MM.1S (cell line): ENCODE measurements around the gene PSMD14.

ENCODE experiments used
- EZH2 ChIP-seq: fragments of 300-600 bp; sonication (generic); optimal IDR thresholded peaks from 2 replicates; pipeline ENCODE3; 2017; ENCODE audit warnings: low read depth, mild to moderate bottlenecking, antibody characterized with exemption, low read length, mixed read lengths
- TF ChIP-seq, protein P1 (sequence below): fragments of 300-600 bp; sonication (generic); IDR thresholded peaks from 2 replicates; pipeline ENCODE4 v1.5.1; 2016; ENCODE audit warnings: antibody characterized with exemption, low read length, mixed read lengths

DNA sequence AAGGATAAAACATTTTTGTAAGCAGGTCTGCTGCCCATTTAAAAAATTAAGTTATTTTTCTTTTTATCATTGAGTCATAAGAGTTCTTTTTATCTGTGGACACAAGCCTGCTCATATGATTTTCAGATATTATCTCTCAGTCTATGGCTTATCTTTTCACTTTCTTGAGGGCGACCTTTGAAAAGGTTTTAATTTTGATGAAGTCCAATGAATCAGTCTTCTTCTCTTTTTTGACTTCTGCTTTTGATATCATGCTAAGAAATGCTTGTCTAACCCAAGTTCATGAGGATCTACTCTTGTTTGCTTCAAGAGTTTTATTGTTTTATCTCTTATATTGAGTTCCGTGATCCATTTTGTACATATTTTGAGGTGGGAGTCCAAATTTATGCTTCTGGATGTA, 36.5 kb downstream of the PSMD14 start:
- TF ChIP-seq, protein P1, sequence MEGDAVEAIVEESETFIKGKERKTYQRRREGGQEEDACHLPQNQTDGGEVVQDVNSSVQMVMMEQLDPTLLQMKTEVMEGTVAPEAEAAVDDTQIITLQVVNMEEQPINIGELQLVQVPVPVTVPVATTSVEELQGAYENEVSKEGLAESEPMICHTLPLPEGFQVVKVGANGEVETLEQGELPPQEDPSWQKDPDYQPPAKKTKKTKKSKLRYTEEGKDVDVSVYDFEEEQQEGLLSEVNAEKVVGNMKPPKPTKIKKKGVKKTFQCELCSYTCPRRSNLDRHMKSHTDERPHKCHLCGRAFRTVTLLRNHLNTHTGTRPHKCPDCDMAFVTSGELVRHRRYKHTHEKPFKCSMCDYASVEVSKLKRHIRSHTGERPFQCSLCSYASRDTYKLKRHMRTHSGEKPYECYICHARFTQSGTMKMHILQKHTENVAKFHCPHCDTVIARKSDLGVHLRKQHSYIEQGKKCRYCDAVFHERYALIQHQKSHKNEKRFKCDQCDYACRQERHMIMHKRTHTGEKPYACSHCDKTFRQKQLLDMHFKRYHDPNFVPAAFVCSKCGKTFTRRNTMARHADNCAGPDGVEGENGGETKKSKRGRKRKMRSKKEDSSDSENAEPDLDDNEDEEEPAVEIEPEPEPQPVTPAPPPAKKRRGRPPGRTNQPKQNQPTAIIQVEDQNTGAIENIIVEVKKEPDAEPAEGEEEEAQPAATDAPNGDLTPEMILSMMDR, result no peak
- TF ChIP-seq EZH2, result no peak
